Measurements from ENCODE around the gene CD48. TPM values are rescaled to one million over a fixed set of nuclear protein-coding genes. Genes with fewer than 3 reads are reported as not detected.

CD48 gene
- total RNA-seq, 4 donors from 2014 or later, result 1.1 to 14.6 (median 2.6) TPM

Other genes with a start within 250 kb of the CD48 start
- 1 to 10 TPM in 2 of 4 donors, under 1 TPM in 2; 0.19 to 1.4 (median 0.87) TPM for gene SLAMF6, start 188.6 kb downstream of the CD48 start, total RNA-seq
- 1 to 10 TPM; 2.7 to 7.3 (median 4.7) TPM for gene CD84, start 132.3 kb downstream of the CD48 start, total RNA-seq
- 1 to 10 TPM in 2 of 4 donors, under 1 TPM in 2; 0.57 to 5.0 (median 0.95) TPM for gene SLAMF1, start 64.8 kb downstream of the CD48 start, total RNA-seq
- 1 to 10 TPM in 1 of 4 donors, under 1 TPM in 3; 0.06 to 1.3 (median 0.47) TPM for gene SLAMF7, start 27.4 kb upstream of the CD48 start, total RNA-seq
- under 1 TPM in 2 of 4 donors, not detected in 2; 0.26 to 0.66 TPM for gene LY9, start 84.4 kb upstream of the CD48 start, total RNA-seq
- gene CD244, start 151.1 kb upstream of the CD48 start, total RNA-seq, result under 1 TPM in 3 of 4 donors, not detected in 1; 0.13 to 0.83 (median 0.34) TPM
- gene ITLN1, start 173.4 kb upstream of the CD48 start, total RNA-seq, result 1 to 10 TPM in 1 of 4 donors, under 1 TPM in 1, not detected in 2; 0.66 to 2.2 TPM
- not detected for gene ITLN2, start 243.0 kb upstream of the CD48 start, total RNA-seq